HCT116 (cell line): ENCODE data around the gene SKIC8. TPM values are rescaled to one million over a fixed set of nuclear protein-coding genes. Genes with fewer than 3 reads are reported as not detected.

Experiments
- ATAC-seq: fragments of 200-7000 bp; cut with Tn5 transposase; 2 replicates; pipeline ENCODE4 v1.9.1; 2020; ENCODE audit warnings: mild to moderate bottlenecking, moderate library complexity
- BruUV-seq: library from RNA; stranded (reverse); fragments of 400-500 nt; replicated peaks from 2 replicates; lab custom pipeline; 2021; lab: Mats Ljungman, UMichigan
- CTCF ChIA-PET: fragments of 300-600 bp; sonication (Branson Sonifier 250); formaldehyde crosslinking; loops from one replicate; lab custom pipeline; 2021; ENCODE audit warnings: antibody characterized with exemption; lab: Charles Lee
- POLR2A ChIA-PET: fragments of 300-600, 350-600 bp; sonication (Branson Sonifier 250); formaldehyde crosslinking; loops from one replicate; lab custom pipeline; 2021; ENCODE audit warnings: antibody characterized with exemption; lab: Charles Lee
- RAD21 ChIA-PET, 2 experiments: fragments of 300-600 bp; sonication (Branson Sonifier 250); formaldehyde crosslinking; loops; one replicate each; lab custom pipeline; 2023; ENCODE audit warnings: low total read pairs in 2 of 2; ENCODE audit not compliant: uncharacterized antibody in 2 of 2, unreplicated experiment in 2 of 2, low non-redundant PET in 1 of 2; lab: Charles Lee
- DNase-seq: peaks from one replicate; pipeline ENCODE4 v3.0.0-alpha.2; 2010; ENCODE audit warnings: low read depth, low spot score
- H2AFZ ChIP-seq: fragments of 200-600 bp; shearing (Covaris generic), sonication (generic); 2 replicates; pipeline ENCODE4 v1.6.1; 2017; ENCODE audit warnings: low read depth, mixed run types, mixed read lengths, antibody characterized with exemption, low read length; ENCODE audit not compliant: poor library complexity, severe bottlenecking
- H3K27ac ChIP-seq: 2 replicates; pipeline ENCODE4 v1.5.1; 2012; ENCODE audit warnings: low read depth, low read length
- H3K27me3 ChIP-seq: fragments of 200-600 bp; sonication (generic); 2 replicates; pipeline ENCODE4 v1.6.1; 2016; ENCODE audit warnings: mixed run types, low read length, mixed read lengths; ENCODE audit not compliant: insufficient read depth
- H3K36me3 ChIP-seq, 2 experiments: fragments of 200-500 bp in 1 of 2; fragments of 200-600 bp in 1 of 2; sonication (Bioruptor generic) in 1 of 2; sonication (generic) in 1 of 2; 2 replicates each; pipeline versions ENCODE4 v1.5.1 to v1.6.1; 2014 to 2016; ENCODE audit warnings: low read length in 2 of 2, inconsistent platforms in 1 of 2, mixed read lengths in 1 of 2, mixed run types in 1 of 2; ENCODE audit not compliant: insufficient read depth in 2 of 2, control insufficient read depth in 1 of 2
- H3K4me1 ChIP-seq, 2 experiments: fragments of 200-600 bp in 1 of 2; sonication (generic) in 1 of 2; 2 replicates each; pipeline versions ENCODE4 v1.5.1 to v1.6.1; 2012 to 2017; ENCODE audit warnings: low read length in 2 of 2, inconsistent platforms in 1 of 2, mild to moderate bottlenecking in 1 of 2, mixed read lengths in 1 of 2, mixed run types in 1 of 2, moderate library complexity in 1 of 2; ENCODE audit not compliant: insufficient read depth in 2 of 2, control insufficient read depth in 1 of 2
- H3K4me2 ChIP-seq: fragments of 200-600 bp; sonication (generic); 2 replicates; pipeline ENCODE4 v1.6.1; 2017; ENCODE audit warnings: mixed run types, low read length, mixed read lengths
- H3K4me3 ChIP-seq, 2 experiments: fragments of 200-600 bp in 1 of 2; sonication (generic) in 1 of 2; replicated peaks in 1 of 2; 2 replicates each; pipeline ENCODE4 v1.5.1; 2011 to 2016; ENCODE audit warnings: low read length in 2 of 2, control low read depth in 1 of 2, low read depth in 1 of 2, mild to moderate bottlenecking in 1 of 2, mixed read lengths in 1 of 2, mixed run types in 1 of 2
- H3K79me2 ChIP-seq: fragments of 200-600 bp; sonication (generic); 2 replicates; pipeline ENCODE4 v1.6.1; 2017; ENCODE audit warnings: mild to moderate bottlenecking, mixed run types, low read length, moderate library complexity, mixed read lengths; ENCODE audit not compliant: insufficient read depth
- H3K9ac ChIP-seq: fragments of 200-600 bp; sonication (generic); 2 replicates; pipeline ENCODE4 v1.6.1; 2016; ENCODE audit warnings: low read length, mixed read lengths
- H3K9me2 ChIP-seq: fragments of 200-600 bp; sonication (generic), shearing (Covaris generic); 2 replicates; pipeline ENCODE4 v1.6.1; 2017; ENCODE audit warnings: mixed run types, mild to moderate bottlenecking, moderate library complexity; ENCODE audit not compliant: insufficient read depth
- H3K9me3 ChIP-seq, 2 experiments: fragments of 200-500 bp in 1 of 2; fragments of 200-600 bp in 1 of 2; sonication (Bioruptor generic) in 1 of 2; sonication (generic) in 1 of 2; 2 replicates each; pipeline ENCODE4 v1.6.1; 2014 to 2017; ENCODE audit warnings: low read length in 2 of 2, mixed read lengths in 2 of 2, inconsistent platforms in 1 of 2, low read depth in 1 of 2, mild to moderate bottlenecking in 1 of 2, mixed run types in 1 of 2, moderate library complexity in 1 of 2; ENCODE audit not compliant: control insufficient read depth in 1 of 2, insufficient read depth in 1 of 2
- H4K20me1 ChIP-seq: fragments of 200-600 bp; sonication (generic), shearing (Covaris generic); 2 replicates; pipeline ENCODE4 v1.6.1; 2017; ENCODE audit warnings: mixed run types, mild to moderate bottlenecking, moderate library complexity; ENCODE audit not compliant: insufficient read depth
- CBX3 ChIP-seq: IDR thresholded peaks from 2 replicates; pipeline ENCODE4 v1.6.1; 2012; ENCODE audit warnings: low read depth
- EGR1 ChIP-seq: IDR thresholded peaks from 2 replicates; pipeline ENCODE4 v1.6.1; 2012; ENCODE audit warnings: low read depth
- ELF1 ChIP-seq: IDR thresholded peaks from 2 replicates; pipeline ENCODE4 v1.6.1; 2012; ENCODE audit warnings: low read depth, borderline replicate concordance
- EZH2 ChIP-seq: fragments of 200-600 bp; sonication (generic); IDR thresholded peaks from 2 replicates; pipeline ENCODE4 v1.6.1; 2017; ENCODE audit warnings: antibody characterized with exemption, mixed run types
- EZH2phosphoT487 ChIP-seq: fragments of 200-600 bp; IDR thresholded peaks from 2 replicates; pipeline ENCODE4 v1.6.1; 2018; ENCODE audit warnings: antibody characterized with exemption, borderline replicate concordance
- JUND ChIP-seq: IDR thresholded peaks from 2 replicates; pipeline ENCODE4 v1.6.1; 2012
- POLR2A ChIP-seq: IDR thresholded peaks from 2 replicates; pipeline ENCODE4 v1.7.0; 2011; ENCODE audit warnings: borderline replicate concordance; ENCODE audit not compliant: insufficient read depth, insufficient read length; ENCODE audit errors: extremely low read depth
- POLR2AphosphoS5 ChIP-seq: IDR thresholded peaks from 2 replicates; pipeline ENCODE4 v1.6.1; 2011; ENCODE audit warnings: mild to moderate bottlenecking, low read depth, low read length, moderate library complexity
- RAD21 ChIP-seq: IDR thresholded peaks from 2 replicates; pipeline ENCODE4 v1.6.1; 2012; ENCODE audit warnings: low read depth, mild to moderate bottlenecking
- SIN3A ChIP-seq: IDR thresholded peaks from 2 replicates; pipeline ENCODE4 v1.6.1; 2012; ENCODE audit warnings: low read depth
- SP1 ChIP-seq: IDR thresholded peaks from 2 replicates; pipeline ENCODE4 v1.6.1; 2012; ENCODE audit warnings: low read depth
- TCF7L2 ChIP-seq: IDR thresholded peaks from 2 replicates; pipeline ENCODE4 v1.7.0; 2011; ENCODE audit warnings: borderline replicate concordance, inconsistent platforms; ENCODE audit not compliant: insufficient read depth, insufficient read length; ENCODE audit errors: extremely low read depth
- ZFX ChIP-seq: fragments of 450-650 bp; IDR thresholded peaks from 2 replicates; pipeline ENCODE4 v1.6.1; 2017
- ZNF274 ChIP-seq: fragments of 200-500 bp; sonication (Bioruptor generic); IDR thresholded peaks from 2 replicates; pipeline ENCODE4 v1.6.1; 2014; ENCODE audit warnings: mild to moderate bottlenecking, low read depth, low read length, inconsistent platforms
- intact Hi-C: fragments of 100-400 bp; cut with micrococcal nuclease; formaldehyde crosslinking; loops from 2 replicates; pipeline ENCODE4 v1.10.0; 2022
- total RNA-seq: library from RNA; stranded (reverse); gene quantifications from one replicate; pipeline ENCODE4 v1.2.1, GENCODE V29; 2021; ENCODE audit not compliant: unreplicated experiment
- TF ChIP-seq, protein P1 (sequence below): IDR thresholded peaks from 2 replicates; pipeline ENCODE4 v1.6.1; 2012
- TF ChIP-seq, protein P2 (sequence below), 3 experiments: fragments of 200-600 bp in 1 of 3; sonication (generic) in 1 of 3; IDR thresholded peaks in 2 of 3; conservative IDR thresholded peaks in 1 of 3; 2 replicates each; pipeline ENCODE4 v1.5.1; 2012 to 2017; ENCODE audit warnings: low read depth in 2 of 3, low read length in 2 of 3, antibody characterized with exemption in 1 of 3, borderline replicate concordance in 1 of 3, control low read depth in 1 of 3, mild to moderate bottlenecking in 1 of 3, mixed read lengths in 1 of 3, mixed run types in 1 of 3, moderate library complexity in 1 of 3; ENCODE audit not compliant: insufficient read depth in 1 of 3
- TF ChIP-seq, protein P3 (sequence below): IDR thresholded peaks from 2 replicates; pipeline ENCODE4 v1.6.1; 2012
- TF ChIP-seq, protein P4 (sequence below): IDR thresholded peaks from 2 replicates; pipeline ENCODE4 v1.6.1; 2011; ENCODE audit warnings: mild to moderate bottlenecking, low read length, moderate library complexity; ENCODE audit not compliant: insufficient replicate concordance; ENCODE audit errors: extremely low read depth

The SKIC8 gene
- total RNA-seq, 1 experiment from 2014 or later: 57.1 TPM

DNA sequence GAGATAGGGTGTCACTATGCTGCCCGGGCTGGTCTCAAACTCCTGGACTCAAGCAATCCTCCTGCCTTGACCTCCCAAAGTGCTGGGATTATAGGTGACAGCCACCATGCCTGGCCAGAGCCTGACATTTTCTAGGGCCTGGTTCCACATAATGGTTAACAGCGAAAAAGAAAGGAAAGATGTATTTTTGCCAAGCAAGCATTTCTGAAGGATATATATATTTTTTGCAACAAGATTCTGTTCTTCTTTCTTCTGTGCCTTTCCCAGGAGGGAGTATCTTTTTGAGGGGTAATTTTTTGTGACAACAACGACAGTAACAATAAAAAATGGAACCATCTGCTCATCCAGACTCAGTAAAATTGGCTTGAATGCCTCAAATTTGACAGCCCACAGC, 43.4 kb downstream of the SKIC8 start:
- H3K9ac ChIP-seq: no peak overlapping the region
- ChIA-PET CTCF (no interaction called here), RAD21 (no interaction called here)
- H3K4me3 ChIP-seq: no peak overlapping the region
- no peaks in the 10 kb centered on the region; a peak in 1 of 4 replicates for H3K4me1 ChIP-seq
- intact Hi-C loops: no loop called here
- no peak overlapping the region for H3K27ac ChIP-seq
- no peak overlapping the region for H2AFZ ChIP-seq
- no peak overlapping the region for H3K4me2 ChIP-seq
- no peak for DNase-seq
- no peaks in the 10 kb centered on the region for H3K79me2 ChIP-seq
- BruUV-seq: no TSS peak
- no peaks in the 10 kb centered on the region for H4K20me1 ChIP-seq
- no peaks in the 10 kb centered on the region for H3K27me3 ChIP-seq
- H3K9me2 ChIP-seq: no peaks in the 10 kb centered on the region
- no peaks in the 10 kb centered on the region for H3K36me3 ChIP-seq
- TF ChIP-seq ELF1: no peak
- no peak for TF ChIP-seq EZH2
- TF ChIP-seq, protein P1, sequence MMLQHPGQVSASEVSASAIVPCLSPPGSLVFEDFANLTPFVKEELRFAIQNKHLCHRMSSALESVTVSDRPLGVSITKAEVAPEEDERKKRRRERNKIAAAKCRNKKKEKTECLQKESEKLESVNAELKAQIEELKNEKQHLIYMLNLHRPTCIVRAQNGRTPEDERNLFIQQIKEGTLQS: no peak
- TF ChIP-seq, protein P2, sequence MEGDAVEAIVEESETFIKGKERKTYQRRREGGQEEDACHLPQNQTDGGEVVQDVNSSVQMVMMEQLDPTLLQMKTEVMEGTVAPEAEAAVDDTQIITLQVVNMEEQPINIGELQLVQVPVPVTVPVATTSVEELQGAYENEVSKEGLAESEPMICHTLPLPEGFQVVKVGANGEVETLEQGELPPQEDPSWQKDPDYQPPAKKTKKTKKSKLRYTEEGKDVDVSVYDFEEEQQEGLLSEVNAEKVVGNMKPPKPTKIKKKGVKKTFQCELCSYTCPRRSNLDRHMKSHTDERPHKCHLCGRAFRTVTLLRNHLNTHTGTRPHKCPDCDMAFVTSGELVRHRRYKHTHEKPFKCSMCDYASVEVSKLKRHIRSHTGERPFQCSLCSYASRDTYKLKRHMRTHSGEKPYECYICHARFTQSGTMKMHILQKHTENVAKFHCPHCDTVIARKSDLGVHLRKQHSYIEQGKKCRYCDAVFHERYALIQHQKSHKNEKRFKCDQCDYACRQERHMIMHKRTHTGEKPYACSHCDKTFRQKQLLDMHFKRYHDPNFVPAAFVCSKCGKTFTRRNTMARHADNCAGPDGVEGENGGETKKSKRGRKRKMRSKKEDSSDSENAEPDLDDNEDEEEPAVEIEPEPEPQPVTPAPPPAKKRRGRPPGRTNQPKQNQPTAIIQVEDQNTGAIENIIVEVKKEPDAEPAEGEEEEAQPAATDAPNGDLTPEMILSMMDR (IDR thresholded peaks at IDR 0.05 in 2 of 3, conservative IDR thresholded peaks at IDR 0.05 in 1 of 3; ENCODE audit: borderline replicate concordance in 1 of 3, insufficient read depth in 1 of 3, low read depth in 2 of 3, low read length in 2 of 3): no peak
- no peak for TF ChIP-seq JUND
- TF ChIP-seq, protein P3, sequence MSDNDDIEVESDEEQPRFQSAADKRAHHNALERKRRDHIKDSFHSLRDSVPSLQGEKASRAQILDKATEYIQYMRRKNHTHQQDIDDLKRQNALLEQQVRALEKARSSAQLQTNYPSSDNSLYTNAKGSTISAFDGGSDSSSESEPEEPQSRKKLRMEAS: no peak
- no peak for TF ChIP-seq RAD21
- no peak for TF ChIP-seq SIN3A
- no peak for TF ChIP-seq CBX3
- no peak for TF ChIP-seq SP1
- no peak for TF ChIP-seq POLR2A
- TF ChIP-seq ZFX: no peak
- TF ChIP-seq, protein P4, sequence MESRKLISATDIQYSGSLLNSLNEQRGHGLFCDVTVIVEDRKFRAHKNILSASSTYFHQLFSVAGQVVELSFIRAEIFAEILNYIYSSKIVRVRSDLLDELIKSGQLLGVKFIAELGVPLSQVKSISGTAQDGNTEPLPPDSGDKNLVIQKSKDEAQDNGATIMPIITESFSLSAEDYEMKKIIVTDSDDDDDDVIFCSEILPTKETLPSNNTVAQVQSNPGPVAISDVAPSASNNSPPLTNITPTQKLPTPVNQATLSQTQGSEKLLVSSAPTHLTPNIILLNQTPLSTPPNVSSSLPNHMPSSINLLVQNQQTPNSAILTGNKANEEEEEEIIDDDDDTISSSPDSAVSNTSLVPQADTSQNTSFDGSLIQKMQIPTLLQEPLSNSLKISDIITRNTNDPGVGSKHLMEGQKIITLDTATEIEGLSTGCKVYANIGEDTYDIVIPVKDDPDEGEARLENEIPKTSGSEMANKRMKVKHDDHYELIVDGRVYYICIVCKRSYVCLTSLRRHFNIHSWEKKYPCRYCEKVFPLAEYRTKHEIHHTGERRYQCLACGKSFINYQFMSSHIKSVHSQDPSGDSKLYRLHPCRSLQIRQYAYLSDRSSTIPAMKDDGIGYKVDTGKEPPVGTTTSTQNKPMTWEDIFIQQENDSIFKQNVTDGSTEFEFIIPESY: no peak
- no peak for TF ChIP-seq POLR2AphosphoS5
- no peak for TF ChIP-seq EGR1
- TF ChIP-seq TCF7L2: no peak
- no peak for TF ChIP-seq ZNF274
- TF ChIP-seq EZH2phosphoT487: no peak
- TF ChIP-seq, all 23 proteins: peak for 0
- POLR2A ChIA-PET: no interaction called here
- no peak for ATAC-seq
- no peaks in the 10 kb centered on the region for H3K9me3 ChIP-seq
